HG02588 (cell line): ENCODE data around the gene MLLT3.

Experiments
- ATAC-seq: cut with Tn5 transposase; IDR thresholded peaks from one replicate; pipeline ENCODE4 v1.9.1; 2021; ENCODE audit warnings: mild to moderate bottlenecking, moderate library complexity; ENCODE audit not compliant: unreplicated experiment

MLLT3 gene

GRCh38 chr9:20391208-20391607, 231.1 kb downstream of the MLLT3 start:
- no peak for ATAC-seq

GRCh38 chr9:20390400-20390799, 231.9 kb downstream of the MLLT3 start:
- no peak for ATAC-seq

DNA sequence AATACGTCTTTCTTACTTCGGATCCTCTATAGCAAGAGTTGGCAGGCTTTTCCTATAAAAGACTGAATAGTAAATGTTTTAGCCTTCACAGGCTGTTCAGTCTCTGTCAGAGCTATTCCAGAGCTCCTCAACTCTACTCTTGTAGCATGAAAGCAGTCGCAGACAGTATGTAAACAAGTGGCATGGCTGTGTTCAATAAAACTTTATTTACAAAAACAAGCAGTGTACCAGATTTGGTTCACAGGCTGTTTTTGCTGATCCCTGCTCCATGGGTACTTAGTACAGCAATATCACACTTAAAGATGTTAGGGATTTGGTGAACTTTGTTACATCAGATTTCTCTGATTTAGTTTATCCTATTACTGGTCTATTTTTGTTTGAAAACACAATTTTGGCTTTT, 235.2 kb downstream of the MLLT3 start:
- ATAC-seq, result no peak

GRCh38 chr9:20384642-20385041, 237.7 kb downstream of the MLLT3 start:
- no peak for ATAC-seq

GRCh38 chr9:20382460-20383071, 239.7 kb downstream of the MLLT3 start:
- no peak for ATAC-seq

DNA sequence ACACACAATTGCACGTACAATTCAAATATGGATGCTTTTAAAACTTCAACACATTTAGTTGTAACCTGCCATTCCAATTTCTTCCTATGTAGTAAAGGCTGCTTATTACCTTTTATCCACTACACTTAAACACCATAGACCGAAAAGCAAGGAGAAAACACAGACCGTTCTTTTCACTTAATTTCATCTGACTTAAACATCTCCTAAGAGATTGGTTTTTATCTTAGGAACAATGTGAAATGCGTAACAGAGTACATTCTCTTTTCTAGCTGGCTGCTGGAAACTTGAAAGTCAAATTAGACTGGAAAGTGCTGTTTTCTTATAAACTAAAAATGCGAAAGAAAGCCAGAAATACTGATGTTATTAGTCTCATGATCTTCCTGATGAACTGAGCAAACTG, 241.8 kb downstream of the MLLT3 start:
- no peak for ATAC-seq

DNA sequence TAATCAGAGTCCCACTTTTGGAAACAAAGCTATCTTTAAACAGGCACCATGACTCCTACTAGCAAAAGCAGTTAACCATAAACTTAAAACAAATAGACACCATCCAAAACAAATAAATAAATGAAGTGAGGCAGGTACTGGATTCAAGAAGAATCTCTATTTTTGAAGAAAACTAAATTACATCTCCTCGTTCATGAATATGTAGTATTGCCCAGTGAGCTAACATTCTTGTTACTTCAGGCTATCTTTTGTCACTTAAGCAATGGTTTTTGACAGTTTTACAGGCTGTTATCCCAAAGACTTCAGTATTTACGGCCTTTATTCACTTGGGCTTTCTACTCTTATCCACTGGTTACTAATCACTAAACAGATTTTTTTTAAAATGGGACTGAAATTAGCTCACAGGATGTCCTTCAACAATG, 242.5 kb downstream of the MLLT3 start:
- no peak for ATAC-seq

DNA sequence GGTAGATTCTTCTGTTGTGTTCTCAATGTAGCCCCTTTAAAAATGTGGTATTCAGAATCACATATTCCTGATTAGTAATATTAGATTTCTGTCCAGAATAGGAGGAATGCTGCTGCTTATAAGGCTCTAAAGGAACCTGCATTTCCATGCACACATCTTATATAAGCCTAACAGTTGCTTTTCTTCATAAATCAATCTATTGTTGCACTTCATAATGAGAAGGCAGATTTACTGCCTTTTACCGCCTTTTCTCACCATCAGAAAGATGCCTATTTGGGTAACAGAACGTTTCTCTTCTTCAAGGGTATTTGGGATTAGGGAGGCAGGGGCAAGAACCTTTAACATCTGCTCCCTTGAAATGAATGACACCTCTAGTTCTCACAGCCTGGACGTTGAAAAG, 243.4 kb downstream of the MLLT3 start:
- no peak for ATAC-seq

DNA sequence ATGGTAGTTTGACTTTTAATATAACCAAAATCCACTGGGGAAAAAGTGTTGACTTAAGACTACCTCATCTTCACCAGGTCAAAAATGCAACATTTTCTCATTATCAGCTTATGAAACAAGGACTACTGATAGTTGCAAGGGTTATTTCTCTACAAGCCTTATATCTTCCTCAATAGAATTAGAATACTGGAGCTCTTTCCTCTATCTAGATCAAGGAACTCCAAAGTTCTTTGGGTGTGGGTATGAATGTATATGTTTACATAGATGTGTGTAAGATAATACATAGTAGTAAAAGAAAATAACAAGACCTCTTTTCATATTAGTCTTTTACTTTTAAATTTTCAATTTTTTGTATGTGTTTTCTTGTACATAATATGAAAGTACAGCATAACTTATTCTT, 244.5 kb downstream of the MLLT3 start:
- no peak for ATAC-seq

GRCh38 chr9:20376731-20377375, 245.4 kb downstream of the MLLT3 start:
- no peak for ATAC-seq

GRCh38 chr9:20376042-20376441, 246.3 kb downstream of the MLLT3 start:
- no peak for ATAC-seq

DNA sequence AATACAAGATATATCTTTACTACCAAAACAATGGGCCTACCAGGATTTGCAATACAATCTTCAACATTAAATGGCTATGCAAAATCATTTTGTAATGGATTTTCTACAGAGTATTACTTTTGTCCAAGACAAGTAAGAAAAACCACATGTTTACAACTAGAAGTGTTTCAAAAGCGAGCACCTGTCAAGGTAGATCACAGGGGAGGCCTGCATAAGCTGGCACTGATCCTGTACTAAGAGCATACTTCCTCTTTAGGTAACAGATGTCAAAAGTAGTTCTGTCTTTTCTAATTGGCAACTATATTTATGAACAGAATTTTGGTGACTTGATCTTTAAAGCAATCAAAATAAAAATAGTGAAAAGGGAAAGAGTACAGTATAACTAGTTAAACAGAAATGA, 249.0 kb downstream of the MLLT3 start:
- no peak for ATAC-seq

DNA sequence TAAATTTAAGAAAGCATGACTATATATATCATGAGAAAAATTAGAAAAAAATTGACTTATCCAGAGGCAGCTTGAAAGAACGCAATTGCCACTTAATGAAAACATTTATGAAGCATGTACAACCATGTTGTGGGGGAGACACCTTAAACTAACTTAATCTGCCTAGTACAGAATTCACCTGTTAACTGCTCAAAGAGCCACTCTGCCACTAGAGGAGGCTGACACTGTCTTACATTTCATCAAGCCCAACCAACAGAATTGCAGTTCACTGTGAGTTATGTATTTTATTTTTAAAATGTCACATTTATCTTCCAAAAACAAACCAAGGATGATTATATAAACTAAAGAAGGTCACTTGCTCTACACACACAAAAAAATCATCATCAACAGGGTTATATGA, 252.9 kb downstream of the MLLT3 start:
- no peak for ATAC-seq

DNA sequence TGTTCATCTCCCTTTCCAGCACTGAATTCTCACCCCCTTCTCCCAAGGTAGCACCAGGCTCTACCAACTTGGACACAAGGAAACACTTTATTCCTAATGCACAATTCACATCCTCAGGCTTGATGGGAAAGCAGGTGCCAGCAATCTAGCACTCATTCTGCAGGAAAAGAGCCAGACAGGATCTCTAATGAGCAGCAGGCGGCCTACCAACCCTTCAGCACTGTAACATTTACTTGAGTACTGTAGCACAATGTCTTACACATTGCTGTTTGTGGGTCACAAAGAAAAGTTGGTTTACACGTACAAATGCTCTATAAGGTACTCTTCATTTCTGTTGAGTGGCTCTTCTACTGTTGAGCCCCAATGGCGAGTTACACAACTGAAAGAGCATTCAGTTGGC, 254.4 kb downstream of the MLLT3 start:
- no peak for ATAC-seq

GRCh38 chr9:20364959-20365358, 257.3 kb downstream of the MLLT3 start:
- ATAC-seq, result no peak

DNA sequence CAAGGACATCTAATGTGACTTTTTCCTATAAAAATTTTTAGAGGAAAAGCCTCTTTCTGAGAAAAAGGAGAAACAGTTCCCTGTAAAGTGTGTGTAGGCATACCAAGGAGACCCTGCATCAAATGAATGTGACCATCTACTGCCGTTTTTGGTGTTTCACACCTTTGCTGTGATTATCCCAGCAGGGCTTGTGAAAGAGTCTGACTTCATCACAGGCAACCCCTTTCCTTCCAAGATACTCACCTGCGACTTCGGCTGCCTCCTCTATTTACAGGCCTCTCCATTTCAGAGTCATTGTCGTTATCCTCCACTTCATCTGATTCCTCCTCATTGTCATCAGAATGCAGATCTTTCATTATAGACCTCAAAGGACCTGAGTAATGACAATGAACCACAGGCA, 259.1 kb downstream of the MLLT3 start:
- no peak for ATAC-seq

DNA sequence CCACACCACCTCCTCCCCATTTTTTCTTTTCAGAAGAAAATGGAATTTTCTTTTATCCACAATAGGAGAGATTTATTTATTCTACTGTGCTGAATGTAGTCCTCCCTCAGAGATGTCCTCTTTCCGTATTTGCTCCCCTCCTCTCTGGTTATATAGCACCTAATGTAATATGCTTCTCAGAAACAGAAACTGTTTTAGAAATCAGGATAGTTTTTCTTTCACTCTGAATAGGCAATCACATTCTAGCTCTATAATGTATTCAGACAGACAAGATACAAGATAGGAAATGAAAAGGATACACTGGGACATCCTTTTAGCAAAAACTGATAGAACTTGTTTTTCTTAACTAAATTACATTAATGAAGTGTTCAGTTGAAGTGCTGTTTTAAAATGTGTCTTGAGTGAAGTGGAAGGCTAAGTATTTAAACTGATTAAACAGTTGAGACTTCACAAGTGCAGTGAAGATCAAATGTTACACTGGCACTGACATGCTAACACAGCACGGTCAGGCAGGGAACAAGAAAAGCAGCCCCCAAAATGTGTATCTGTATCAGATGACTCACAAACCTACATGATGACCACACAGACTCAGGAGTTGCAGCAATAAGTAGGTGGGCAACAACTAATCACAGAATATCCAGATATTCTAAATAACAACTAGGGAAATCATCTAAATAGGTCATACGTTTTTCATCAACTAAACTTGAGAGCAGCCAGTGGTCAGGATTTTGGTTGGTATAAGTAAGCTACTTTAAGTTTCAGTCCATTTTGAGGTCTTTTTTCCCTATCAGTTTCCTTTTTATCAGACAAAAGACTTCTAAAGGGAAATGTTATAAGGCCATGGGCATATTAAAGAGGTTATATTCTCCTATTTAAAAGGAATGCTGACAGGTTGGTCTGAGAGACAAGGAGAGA, 260.4 kb downstream of the MLLT3 start:
- no peak for ATAC-seq

- ATAC-seq, result no peak
These were observed 261.1 kb downstream of the MLLT3 start for GRCh38 chr9:20361229-20361628.

- ATAC-seq, result no peak
These were observed 264.1 kb downstream of the MLLT3 start for GRCh38 chr9:20358207-20358606.

GRCh38 chr9:20357037-20357432, 265.3 kb downstream of the MLLT3 start:
- no peak for ATAC-seq

- no peak for ATAC-seq
These were observed 265.8 kb downstream of the MLLT3 start for GRCh38 chr9:20356403-20357036.
